GM18907 (cell line): ENCODE results near the gene OGDHL.
"Not testable (repeated sequence)": the region's sequence is repeated elsewhere in the genome, so short reads cannot be mapped to it uniquely, and the experiment has no call there.

Experiments used
- ATAC-seq: cut with Tn5 transposase; IDR thresholded peaks from one replicate; pipeline ENCODE4 v1.9.1; 2021; ENCODE audit warnings: mild to moderate bottlenecking, moderate library complexity; ENCODE audit not compliant: unreplicated experiment

The OGDHL gene

DNA sequence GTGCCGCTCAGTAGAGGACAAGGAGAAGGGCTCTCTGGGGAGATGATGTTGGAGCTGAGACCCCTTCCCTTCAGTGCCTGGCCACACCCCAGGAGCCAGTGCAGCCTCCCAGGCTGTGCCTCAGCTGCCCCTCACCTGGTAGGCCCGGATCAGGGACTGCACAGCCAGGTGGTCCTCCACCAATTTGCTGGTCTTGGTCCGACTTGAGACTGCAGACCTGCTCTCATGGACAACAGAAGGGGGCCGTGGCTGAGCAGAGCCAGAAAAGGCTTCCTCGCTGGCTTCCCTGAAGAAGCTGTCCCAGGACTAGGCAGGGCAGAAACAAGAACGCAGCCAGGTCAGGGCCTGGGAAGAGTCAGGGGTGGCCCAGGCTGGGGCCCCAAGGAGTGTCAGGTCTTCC is 5.5 kb downstream of the OGDHL start:
- ATAC-seq, result no peak

DNA sequence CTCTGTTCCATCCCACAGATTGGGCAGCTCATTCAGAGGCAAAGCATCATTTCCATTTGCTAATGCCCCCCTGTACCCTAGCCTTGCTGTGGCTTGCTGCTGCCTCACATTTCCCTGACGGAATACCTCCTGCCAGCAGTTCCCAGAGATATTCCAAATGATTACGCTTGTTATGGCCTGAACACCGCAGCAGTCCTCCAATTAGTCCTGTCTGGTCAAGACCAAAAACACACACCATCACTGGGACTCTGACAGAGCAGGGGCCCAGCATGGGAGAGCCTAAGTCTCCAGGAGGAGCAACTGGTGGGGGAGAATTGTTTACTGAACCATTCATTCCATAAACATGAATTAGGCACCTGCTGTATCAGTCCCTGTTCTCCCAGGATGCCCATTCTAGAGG is 6.1 kb downstream of the OGDHL start:
- no peak for ATAC-seq

DNA sequence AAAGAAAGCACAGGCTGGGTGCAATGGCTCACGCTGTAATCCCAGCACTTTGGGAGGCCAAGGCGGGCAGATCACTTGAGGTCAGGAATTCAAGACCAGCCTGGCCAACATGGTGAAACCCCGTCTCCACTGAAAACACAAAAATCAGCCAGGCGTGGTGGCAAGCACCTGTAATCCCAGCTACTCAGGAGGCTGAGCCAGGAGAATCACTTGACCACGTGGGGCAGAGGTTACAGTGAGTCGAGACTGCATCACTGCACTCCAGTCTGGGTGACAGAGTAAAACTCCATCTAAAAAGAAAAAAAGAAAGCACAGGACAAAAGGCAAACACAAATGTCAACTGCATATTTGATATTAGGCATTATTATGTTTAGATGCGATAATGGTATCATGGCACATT is 7.2 kb downstream of the OGDHL start:
- not testable (repeated sequence) for ATAC-seq

GRCh38 chr10:49752584-49752983 is 9.5 kb downstream of the OGDHL start:
- no peak for ATAC-seq

GRCh38 chr10:49751636-49752510 is 10.2 kb downstream of the OGDHL start:
- no peak for ATAC-seq

- ATAC-seq, result no peak
Measured at GRCh38 chr10:49751216-49751615, 10.9 kb downstream of the OGDHL start.

DNA sequence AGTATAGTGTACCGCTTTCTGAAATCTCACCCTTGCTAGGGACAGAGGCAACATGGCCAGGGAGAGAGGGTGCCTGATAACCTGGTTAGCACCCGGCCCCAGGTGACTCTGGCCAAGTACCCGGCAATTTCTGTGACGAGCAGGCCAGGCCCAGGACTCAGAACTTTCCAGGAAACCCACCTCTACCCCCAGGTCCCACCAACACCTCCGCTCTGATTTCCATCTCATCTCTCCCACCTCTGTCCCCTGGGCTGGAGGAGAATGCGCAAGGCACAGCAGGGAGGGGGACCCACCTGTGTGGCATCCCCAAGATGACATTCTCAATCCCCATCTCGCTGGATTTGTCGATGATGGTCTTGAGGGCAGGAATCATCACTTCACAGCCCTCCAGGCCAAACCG is 11.6 kb downstream of the OGDHL start:
- no peak for ATAC-seq

DNA sequence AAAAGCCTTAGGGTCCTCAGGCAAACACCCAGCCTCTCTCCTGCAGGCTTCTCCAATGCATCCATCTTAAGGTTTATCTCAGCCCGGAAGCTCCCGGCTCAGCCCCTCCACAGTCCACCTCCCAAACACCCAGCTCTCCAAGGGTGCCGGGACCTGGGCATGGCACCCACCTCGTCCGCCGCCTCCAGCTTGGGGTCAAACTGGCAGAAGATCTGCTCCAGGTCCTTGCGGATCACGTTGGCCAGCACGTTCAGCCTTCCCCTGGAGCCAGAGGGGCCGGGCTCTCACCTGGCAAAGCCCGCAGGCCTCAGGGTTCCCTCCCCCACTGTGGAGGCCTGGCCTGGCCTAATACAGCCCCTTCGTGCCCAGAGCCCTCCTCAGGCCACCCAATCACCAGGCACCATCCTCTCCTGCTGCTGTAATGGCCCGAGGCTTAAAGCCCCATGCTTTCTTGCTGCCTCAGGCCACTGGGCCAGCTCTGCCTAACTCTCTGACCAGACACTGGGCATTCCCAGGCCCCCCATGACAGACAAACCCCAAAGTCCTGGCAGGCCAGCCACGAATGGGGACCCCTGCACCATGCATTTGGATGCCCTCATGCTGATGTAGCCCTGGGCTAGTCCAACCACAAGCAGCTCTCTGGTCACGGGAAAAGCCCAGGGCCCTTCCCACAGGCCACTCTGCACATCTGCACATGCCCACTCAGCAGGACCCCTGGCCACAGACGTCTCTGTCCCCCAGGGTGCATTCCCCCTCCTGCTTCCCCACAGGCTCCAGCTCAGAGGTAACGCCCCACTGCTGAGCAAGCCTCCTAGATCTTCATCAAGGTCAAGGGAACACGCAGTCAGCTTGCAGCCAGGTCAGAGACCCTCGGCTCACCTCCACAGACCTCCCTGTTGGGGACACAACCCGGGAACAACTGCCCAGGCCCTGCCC is 12.3 kb downstream of the OGDHL start:
- ATAC-seq, result no peak

- ATAC-seq, result no peak
Measured at GRCh38 chr10:49749144-49749543, 13.0 kb downstream of the OGDHL start.

DNA sequence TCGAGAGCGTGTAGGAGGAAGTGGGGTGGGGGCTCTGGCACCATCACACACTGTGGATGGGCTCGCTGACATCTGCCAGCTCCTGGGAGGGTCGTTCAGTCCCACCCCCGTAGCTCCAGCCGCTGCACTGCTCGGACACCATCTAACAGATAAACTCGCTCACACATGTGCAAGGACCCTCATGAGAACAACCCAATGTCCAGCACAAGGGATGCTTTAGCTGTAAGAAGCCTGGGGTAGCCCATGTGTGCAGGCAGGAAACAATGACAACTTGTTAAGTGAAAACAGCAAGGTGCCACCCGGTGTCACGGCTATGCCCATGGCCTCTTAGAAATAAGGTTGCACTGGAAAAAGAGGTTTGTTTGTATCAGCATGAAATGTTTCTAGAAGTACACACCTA is 14.1 kb downstream of the OGDHL start:
- ATAC-seq, result no peak

DNA sequence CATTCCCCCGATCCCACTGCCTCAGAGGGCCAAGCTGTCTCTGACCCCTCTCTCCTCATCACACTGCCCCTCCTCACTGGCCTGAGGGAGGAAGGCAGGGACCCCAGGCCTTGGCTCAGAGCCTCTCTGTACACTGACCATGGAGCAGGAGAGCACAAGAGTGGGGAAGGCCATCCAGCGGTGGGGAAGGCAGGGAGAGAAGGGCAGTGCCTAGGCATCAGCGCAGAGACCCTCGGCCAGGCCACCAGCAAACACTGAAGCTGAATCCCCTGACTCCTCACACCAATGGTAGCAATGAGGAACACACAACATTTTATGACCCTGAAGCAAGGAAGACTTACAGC is 14.8 kb downstream of the OGDHL start:
- no peak for ATAC-seq

DNA sequence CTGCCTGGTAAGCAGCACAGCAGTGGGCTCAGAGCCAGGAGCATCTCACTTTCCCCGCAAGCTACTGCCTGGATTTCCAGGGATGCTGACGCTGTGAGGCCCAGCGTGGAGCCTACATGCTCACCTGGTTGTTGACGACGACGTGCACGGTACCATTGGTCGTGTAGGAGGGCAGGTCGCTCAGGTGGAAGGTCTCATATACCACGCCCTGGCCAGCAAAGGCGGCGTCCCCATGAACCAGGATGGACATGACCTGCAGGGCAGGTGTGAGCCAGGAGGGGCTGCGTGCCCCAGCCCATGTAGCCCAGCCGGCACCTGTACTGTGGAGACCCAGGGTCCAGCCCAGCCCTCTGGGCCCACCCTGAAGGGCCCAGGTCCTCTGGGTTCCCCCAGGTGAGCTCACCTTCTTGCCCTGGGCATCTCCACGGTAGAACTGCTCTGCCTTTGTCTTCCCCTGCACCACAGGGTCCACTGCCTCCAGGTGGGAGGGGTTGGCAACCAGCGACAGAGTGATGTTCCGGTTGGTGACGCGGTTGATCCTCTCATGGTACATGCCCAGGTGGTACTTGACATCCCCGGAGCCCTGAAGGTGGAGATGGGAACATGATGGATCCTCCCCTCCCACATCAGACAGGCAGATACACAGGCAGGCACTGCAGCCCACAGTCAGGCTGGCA is 15.4 kb downstream of the OGDHL start:
- ATAC-seq, result no peak

- no peak for ATAC-seq
Measured at GRCh38 chr10:49745756-49746155, 16.4 kb downstream of the OGDHL start.

DNA sequence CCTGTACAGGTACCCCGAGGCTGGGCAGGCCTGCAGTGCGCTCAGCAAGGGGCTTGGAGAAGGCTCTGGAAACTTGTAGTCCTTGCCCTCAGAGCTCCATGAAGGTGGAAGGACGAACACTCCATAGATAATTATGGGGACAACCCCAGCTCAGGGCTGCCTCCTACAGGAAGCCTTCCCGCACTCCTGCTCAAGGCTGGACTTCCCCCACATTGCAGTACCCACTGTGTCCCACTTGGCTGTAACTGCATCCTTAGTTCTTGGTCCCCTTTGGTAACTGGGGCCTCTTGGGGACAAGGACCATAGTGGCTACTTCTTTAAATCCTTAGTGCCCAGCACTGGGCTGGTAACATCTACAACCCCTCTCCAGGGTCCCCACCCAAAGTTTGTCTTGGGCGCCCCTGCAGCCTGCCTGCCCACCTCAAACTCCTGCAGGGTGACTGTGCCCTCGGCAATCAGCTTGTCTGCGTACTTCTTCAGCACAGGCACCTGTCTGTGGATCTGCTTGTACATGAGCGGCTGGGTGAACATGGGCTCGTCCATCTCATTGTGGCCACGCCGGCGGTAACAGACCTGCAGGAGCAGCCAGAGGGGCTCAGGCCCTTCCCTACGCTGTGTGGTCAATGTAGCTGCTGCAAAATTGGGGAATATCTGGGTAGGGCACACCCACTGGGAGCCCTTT is 17.1 kb downstream of the OGDHL start:
- no peak for ATAC-seq

DNA sequence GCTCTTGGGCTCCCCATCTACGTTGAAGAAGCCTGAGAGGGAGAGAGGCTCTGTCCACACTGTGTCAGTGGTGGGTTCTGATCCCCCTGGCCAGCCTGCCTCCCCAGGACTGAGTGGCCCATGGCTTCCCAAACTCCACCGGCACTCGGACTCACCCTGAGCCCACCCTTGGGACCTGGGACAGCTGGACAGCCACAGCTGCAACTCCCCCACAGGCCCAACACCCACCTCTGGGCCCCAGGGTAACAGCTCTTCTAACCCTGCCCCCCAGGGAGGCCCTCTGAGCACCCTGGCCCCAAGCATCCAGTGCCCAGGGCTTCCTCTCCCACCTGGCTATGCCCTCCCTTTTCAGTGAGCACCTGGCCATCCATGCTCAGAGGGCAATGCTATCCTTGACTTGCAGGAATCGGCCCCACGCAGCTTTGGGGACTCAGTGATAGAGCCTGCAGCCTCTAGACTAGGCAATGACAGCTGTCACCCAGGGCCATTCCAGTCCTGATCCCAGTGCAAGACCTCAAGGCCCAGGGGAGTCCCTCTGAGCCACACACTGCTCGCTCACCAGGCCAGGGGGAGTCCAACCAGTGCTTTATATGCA is 17.9 kb downstream of the OGDHL start:
- ATAC-seq, result no peak

DNA sequence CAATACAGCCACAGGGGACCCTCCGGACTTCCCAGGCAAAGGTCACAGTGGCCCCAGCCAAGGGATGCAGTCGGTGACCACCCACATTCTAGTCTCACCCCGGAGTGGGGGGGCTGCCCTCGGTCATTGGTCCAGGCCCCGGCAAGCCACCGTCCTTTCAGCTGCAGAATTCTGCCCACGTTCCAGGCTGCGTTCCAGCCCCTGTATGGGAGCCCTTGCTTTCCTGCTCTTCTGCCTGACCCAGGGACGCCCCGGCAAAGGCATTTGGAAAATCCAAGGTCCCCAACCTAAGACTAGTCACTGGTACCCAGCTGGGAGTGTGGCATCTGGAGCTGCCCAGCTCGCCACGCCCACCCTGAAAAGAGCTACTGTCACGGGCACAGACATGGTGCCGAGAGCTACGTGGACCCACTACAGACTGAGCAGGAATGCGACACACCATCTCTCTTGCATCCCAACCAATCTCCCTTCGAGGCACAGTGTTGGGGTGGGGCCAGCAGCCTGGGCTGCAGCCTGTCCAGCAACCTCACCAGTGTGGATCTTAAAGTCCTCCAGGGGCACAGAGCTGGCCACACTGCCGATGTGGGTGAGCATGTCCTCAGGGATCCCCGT is 18.6 kb downstream of the OGDHL start:
- ATAC-seq, result no peak

GRCh38 chr10:49742683-49743463 is 19.2 kb downstream of the OGDHL start:
- no peak for ATAC-seq

- no peak for ATAC-seq
Measured at GRCh38 chr10:49741108-49741995, 20.8 kb downstream of the OGDHL start.
